Superior temporal gyrus (tissue), 1 donor: Measurements from ENCODE around the gene SNX17.
"Not testable (repeated sequence)": the region's sequence is repeated elsewhere in the genome, so short reads cannot be mapped to it uniquely, and the experiment has no call there.

ENCODE experiments used
- DNase-seq: peaks from one replicate; pipeline ENCODE4 v3.0.0-alpha.2; 2016; ENCODE audit errors: extremely low spot score

The SNX17 gene

GRCh38 chr2:27398962-27399361, 28.5 kb downstream of the SNX17 start:
- DNase-seq = no peak

- no peak for DNase-seq
These were observed 30.1 kb downstream of the SNX17 start for GRCh38 chr2:27400348-27401135.

DNA sequence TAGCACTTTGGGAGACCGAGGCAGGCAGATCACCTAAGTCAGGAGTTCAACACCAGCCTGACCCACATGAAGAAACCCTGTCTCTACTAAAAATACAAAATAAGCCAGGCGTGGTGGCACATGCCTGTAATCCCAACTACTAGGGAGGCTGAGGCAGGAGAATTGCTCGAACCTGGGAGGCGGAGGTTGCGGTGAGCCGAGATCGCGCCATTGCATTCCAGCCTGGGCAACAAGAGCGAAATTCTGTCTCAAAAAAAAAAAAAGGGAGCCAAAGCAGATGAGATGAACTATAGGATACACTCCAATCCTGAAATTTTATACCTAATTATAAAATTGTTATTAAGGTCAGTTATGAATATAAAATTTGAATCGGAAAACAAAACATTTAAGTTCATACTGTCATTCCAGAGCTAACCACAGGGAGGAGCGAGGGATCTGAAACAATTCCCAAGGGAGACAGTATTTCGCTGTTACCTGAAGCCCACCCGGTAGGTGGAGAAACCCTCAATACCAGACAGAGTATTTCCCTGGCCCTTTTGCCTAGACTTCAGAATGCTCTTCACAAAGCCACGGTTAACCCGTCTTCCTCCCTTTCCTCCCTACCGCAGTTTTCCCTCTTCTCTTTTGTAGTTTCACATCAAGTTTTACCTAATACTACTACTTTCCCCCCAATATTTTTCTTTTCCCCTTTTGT, 37.5 kb downstream of the SNX17 start:
- peak; percentile 59 for DNase-seq

DNA sequence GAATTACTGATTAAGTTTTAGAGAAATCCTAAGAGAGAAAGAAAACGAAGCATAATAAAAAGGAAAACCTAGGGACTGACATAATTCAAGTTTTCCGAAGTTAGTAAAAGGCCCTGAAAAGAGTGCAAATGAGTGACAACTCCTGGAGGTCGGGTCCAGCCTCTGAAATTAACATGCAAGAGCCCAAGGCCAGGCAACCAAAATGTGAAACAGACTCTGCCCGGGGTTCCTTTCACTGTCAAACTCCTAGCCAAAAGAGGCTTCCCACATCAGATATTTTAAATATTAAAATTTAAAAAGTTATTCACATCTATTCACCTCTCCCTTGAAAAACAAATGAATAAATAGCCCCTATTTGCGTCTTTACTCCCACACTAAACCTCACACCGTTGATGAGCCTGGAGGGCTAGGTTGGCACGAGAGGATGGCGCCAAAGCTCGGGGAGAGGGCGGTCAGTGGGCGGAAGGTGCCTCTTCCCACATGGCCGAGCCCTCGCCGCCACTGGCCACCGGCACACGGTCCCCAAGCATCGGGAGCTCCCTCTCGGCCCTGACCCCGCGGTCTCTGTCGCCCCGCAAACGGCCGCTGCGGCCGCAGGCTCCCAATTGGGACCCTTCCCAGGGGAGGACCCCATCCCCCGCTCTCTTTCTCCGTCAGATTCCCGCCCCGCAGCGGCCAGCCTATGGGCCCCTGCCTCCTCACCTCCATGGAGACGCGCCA, 38.3 kb downstream of the SNX17 start:
- DNase-seq = no peak

DNA sequence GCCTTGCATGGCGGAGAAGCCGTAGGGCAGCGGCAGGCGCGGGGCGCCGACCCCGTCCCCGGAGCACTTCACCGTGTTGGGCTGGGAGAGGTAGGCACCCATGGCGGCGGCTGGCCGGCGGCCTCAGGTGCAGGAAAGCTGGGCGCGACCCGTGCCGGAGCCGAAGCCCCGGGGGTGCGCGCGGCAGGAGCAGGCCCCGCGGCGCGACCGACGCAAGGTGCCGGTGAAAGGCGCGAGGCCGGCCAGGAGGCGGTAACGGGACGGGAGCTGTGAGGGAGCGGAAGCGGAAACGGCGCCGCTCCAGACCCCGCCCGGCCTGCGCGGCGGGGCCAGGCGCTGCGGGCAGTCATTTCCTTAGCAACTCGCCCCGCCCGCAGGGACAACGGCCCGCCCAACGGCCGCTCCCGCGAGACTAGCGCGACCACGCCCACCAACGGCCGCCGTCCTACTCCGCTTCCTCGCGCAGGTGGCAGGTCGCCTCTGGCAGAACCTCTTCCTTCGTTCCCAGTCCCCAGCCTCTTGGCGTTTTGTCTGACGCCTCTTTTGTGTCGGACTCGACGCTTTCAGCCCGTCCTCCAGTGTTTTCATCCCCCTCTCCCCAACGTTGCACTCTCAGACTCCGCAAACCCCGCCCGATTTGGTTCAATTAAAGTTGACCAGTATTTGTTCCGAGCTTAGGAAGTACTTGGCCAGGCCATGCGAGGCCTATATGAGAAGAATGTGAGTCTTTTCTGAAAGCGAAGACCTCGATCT, 39.1 kb downstream of the SNX17 start, which contains the start of gene PPM1G:
TSS of gene PPM1G (minus strand) at position 271 of the 753 bp plus-strand sequence. CDS start at position 102, 169 bp downstream.
- DNase-seq = peak; percentile 94

DNA sequence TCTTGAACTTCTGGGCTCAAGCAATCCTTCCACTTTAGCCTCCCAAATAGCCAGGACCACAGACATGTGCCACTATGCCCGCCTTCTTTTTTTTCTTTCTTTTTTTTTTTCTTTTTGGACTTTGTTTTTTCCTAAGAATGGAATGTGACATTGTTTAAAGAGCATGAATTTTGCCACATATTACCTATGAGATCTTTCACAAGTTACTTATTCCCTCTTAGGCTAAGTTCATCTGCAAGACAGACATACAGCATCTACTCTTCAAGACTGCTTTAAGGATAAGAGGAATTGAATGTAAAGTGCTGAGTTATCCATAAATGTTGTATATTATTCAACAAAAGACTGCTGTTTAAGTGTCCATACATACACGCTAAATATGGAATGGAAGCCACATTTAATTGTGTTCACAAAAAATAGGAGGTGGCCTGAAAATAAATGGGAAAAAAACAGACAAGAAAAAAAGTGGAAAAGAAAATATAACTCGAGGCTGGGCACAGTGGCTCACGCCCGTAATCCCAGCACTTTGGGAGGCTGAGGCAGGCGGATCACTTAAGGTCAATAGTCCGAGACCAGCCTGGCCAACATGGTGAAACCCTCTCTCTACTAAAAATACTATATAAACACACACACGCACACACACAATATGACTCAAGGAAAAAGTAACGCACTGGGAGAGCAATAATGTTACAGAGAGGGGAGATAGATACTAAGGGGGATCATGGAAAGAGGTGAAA, 42.2 kb downstream of the SNX17 start:
- DNase-seq = no peak

GRCh38 chr2:27416151-27416550, 45.7 kb downstream of the SNX17 start:
- no peak for DNase-seq

DNA sequence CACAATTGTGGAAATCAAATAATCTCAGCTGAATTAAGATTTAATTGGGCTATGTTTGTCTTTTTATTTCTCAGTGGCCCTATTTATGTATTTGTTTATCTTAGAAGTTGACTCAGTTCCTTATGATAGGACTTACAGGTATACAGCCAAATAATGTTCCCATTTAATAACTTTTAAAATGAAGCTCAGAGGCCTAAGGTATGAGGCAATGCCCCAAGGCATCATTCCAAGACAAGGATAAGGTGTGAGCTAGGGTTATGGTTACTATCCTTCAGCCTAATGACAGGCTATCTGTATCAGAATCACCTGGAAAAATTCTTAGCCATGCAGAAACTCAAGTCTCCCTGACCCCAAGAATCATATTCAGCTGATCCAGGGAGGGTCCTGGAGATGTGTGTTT, 50.6 kb downstream of the SNX17 start:
- no peak for DNase-seq

- no peak for DNase-seq
These were observed 51.3 kb downstream of the SNX17 start for GRCh38 chr2:27421660-27422250.

DNA sequence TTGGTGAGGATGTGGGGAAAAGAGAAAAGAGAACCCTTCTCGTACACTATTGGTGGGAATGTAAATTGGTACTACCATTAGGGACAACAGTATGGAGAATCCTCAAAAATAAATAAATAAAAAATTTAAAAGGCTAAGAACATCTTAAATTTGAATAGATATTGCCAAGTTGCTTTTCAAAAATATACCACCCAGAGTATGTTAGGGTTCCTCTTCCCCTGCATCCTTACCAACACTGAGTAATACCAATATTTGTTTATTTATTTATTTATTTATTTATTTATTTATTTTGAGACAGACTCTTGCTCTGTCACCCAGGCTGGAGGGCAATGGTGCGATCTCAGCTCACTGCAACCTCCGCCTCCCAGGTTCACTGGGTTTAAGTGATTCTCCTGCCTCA, 52.5 kb downstream of the SNX17 start:
- DNase-seq = no peak

GRCh38 chr2:27425039-27425438, 54.6 kb downstream of the SNX17 start:
- DNase-seq = not testable (repeated sequence)
